ENCODE measurements around the gene PDXP. TPM values are rescaled to one million over a fixed set of nuclear protein-coding genes. Genes with fewer than 3 reads are reported as not detected.

Gene PDXP
- total RNA-seq, 1 donor from 2014 or later: 13.7 TPM

DNA sequence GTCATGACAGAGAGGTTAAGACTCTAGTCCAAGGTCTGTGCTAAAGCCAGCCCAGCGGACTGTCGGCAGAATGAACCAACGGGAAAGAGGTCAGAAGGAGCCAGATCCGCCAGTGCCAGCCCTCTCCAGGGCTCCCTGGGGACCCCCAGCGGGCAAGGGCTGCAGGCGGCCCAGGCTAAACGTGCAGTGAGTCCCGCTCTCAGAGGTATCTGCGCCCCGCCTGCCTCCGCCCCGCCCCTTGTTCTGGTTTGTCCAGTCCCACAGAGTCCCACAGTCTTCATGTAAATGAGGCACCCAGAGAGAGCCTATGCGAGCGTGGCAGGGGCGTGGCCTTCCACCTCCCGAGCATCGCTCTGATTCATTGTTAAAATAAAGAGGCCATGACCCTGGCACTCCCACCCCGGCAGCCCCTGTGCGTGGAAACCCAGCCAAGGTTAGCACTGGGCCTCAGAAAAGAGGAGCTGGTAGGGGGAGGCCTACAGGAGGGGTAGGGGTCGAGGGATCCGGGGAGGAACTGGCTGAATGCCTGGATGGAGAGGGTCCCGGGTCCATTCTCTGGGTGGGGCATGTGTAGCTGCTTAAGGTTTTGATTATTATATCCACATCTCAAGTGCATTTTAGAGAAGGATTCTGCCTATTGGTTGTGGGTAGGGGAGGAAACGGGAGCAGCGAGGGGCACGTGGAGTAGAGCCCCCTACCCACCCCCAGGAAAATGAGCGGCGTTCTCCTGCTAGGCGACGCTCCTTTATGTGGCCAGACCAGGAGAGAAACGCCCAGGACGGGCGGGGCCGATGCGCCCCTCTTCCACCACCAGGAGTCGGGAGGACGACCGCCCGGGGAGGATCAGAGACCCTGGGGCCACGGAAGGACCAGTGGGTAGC lies 38.4 kb downstream of the PDXP start, which contains the start of gene TRIOBP:
TRIOBP (plus strand) TSS at position 392 of the 881 bp plus-strand sequence. CDS start 4,318 bp downstream, outside the sequence.
- DNase-seq (ENCODE audit: low read depth, low spot score): peak; percentile 78

- no peak for DNase-seq (ENCODE audit: low read depth, low spot score)
Observed at GRCh38 chr22:37697538-37697835, 39.0 kb downstream of the PDXP start.

DNA sequence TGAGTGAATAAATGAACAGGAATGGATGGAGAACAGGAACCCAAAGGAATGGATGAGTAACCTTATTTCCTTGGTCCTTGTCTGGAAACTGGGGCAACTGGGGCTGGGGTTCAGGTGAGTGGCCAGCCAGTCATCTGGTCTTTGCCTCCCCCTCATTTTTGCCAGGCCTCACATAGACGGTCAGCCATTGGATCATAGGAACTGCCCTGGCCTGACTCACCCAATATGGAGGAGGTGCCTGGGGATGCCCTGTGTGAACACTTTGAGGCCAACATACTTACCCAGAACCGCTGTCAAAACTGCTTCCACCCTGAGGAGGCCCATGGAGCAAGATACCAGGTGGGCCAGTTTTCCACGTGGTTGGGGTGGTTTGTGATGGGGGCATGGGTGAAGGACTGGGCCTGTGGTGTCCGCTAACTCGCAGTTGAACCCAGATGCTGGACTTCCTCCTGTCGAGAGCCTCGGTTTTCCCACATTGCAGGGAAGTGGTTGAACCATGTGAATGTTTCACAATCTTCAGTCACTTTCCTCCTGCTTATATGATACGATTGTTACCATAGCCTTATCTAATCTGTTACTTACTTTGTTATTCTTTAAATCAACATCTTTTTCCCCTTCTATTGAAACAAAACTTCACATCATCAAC lies 42.7 kb downstream of the PDXP start:
- DNase-seq (ENCODE audit: low read depth, low spot score): no peak

DNA sequence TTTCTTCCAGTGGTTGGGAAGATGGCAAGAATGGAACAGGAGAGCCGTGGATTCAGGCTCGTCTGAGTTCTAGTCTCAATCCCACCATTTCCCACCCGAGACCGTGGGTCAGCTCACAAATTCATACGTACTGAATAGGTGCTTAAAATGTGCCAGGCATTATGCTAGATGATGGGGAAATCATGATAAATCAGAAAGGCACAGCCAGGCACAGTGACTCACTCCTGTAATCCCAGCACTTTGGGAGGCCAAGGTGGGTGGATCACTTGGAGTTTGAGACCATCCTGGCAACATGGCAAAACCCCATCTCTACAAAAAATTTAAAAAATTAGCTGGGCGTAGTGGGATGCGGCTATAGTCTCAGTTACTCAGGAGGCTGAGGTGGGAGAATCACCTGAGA lies 45.4 kb downstream of the PDXP start:
- no peak for DNase-seq (ENCODE audit: low read depth, low spot score)

- no peak for DNase-seq (ENCODE audit: low read depth, low spot score)
Observed at GRCh38 chr22:37704645-37705044, 46.1 kb downstream of the PDXP start.

DNA sequence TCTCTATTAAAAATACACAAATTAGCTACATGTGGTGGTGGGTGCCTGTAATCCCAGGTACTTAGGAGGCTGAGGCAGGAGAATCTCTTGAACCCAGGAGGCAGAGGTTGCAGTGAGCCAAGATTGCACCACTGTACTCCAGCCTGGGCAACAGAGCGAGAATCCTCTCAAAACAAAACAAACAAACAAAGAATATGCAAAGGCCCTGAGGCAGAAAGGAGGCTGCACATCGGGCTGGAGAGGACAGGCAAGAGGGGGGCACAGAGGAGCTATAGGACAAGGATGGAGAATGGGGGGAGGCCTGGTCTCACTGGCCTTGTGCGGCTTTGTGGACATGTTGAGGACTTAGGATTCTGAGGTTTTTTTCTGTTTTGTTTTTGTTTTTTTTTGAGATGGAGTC lies 46.7 kb downstream of the PDXP start:
- DNase-seq (ENCODE audit: low read depth, low spot score): no peak

GRCh38 chr22:37708580-37709444 lies 50.3 kb downstream of the PDXP start:
- DNase-seq (ENCODE audit: low read depth, low spot score): no peak

DNA sequence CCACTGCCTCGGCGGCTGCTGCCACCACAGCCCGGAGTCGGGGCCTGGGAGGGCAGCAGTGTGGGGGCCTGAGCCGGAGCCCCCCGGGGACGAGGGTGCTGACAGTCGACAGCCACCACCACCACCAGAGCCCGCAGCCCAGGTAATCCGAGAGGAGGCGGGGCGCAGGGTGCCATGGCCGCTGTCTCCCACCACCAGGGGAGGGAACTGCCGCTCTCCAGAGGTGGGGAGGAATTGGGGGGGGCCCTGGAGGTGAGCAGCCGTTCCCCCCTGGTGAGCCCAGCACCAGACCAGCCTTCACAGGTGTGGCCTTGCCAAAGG lies 50.9 kb downstream of the PDXP start:
- no peak for DNase-seq (ENCODE audit: low read depth, low spot score)

GRCh38 chr22:37710675-37711074 lies 52.2 kb downstream of the PDXP start:
- DNase-seq (ENCODE audit: low read depth, low spot score): no peak

- DNase-seq (ENCODE audit: low read depth, low spot score): no peak
Observed at GRCh38 chr22:37711490-37711889, 53.0 kb downstream of the PDXP start.

- no peak for DNase-seq (ENCODE audit: low read depth, low spot score)
Observed at GRCh38 chr22:37713761-37714160, 55.2 kb downstream of the PDXP start.

- no peak for DNase-seq (ENCODE audit: low read depth, low spot score)
Observed at GRCh38 chr22:37714634-37715033, 56.1 kb downstream of the PDXP start.

DNA sequence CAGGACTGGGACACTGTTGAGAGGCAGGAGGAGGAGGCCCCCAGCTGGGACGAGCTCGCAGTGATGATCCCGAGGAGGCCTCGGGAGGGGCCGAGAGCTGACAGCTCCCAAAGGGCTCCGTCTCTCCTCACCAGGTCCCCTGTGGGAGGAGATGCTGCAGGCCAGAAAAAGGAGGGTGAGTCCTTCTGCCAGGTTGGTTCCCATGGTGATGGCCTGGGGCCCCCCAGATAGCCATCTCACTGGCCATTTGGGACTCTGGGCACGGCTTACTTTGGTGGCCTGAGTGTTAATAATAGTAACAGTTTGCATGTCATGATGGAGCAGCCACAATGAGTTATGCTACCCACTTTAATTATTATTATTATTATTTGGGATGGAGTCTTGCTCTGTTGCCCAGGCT lies 57.2 kb downstream of the PDXP start:
- no peak for DNase-seq (ENCODE audit: low read depth, low spot score)

Other genes starting within 250 kb of the PDXP start
- gene ELFN2, start 231.2 kb upstream of the PDXP start, total RNA-seq: under 0.01 and 0.04 TPM in 2 replicates
- 119 and 148 TPM in 2 replicates for gene MFNG, start 172.3 kb upstream of the PDXP start, total RNA-seq
- gene CARD10, start 139.3 kb upstream of the PDXP start, total RNA-seq: 26.9 and 39.7 TPM in 2 replicates
- 19.5 and 27.5 TPM in 2 replicates for gene CDC42EP1, start 98.2 kb upstream of the PDXP start, total RNA-seq
- not detected in 2 replicates for gene LGALS2, start 78.6 kb upstream of the PDXP start, total RNA-seq
- gene GGA1, start 49.9 kb upstream of the PDXP start, total RNA-seq: 26.3 and 36.7 TPM in 2 replicates
- 1.1 and 1.5 TPM in 2 replicates for gene SH3BP1, start 19.1 kb upstream of the PDXP start, total RNA-seq
- gene LGALS1, start 16.9 kb downstream of the PDXP start, total RNA-seq: 4,833 and 7,629 TPM in 2 replicates
- 26.8 and 36.5 TPM in 2 replicates for gene NOL12, start 27.6 kb downstream of the PDXP start, total RNA-seq
- 105 and 115 TPM in 2 replicates for gene TRIOBP, start 38.3 kb downstream of the PDXP start, total RNA-seq
- gene GCAT, start 149.2 kb downstream of the PDXP start, total RNA-seq: 33.8 and 48.3 TPM in 2 replicates
- not detected in 2 replicates for gene GALR3, start 164.7 kb downstream of the PDXP start, total RNA-seq
- gene ANKRD54, start 185.6 kb downstream of the PDXP start, total RNA-seq: 25.7 and 27.1 TPM in 2 replicates
- gene EIF3L, start 190.7 kb downstream of the PDXP start, total RNA-seq: 388 and 436 TPM in 2 replicates
- 24.5 and 30.9 TPM in 2 replicates for gene MICALL1, start 247.6 kb downstream of the PDXP start, total RNA-seq